Measurements from ENCODE around the gene UST. TPM values are rescaled to one million over a fixed set of nuclear protein-coding genes. Genes with fewer than 3 reads are reported as not detected.

UST gene
- total RNA-seq, 4 donors from 2014 or later = 2.9 to 12.0 (median 5.7) TPM

DNA sequence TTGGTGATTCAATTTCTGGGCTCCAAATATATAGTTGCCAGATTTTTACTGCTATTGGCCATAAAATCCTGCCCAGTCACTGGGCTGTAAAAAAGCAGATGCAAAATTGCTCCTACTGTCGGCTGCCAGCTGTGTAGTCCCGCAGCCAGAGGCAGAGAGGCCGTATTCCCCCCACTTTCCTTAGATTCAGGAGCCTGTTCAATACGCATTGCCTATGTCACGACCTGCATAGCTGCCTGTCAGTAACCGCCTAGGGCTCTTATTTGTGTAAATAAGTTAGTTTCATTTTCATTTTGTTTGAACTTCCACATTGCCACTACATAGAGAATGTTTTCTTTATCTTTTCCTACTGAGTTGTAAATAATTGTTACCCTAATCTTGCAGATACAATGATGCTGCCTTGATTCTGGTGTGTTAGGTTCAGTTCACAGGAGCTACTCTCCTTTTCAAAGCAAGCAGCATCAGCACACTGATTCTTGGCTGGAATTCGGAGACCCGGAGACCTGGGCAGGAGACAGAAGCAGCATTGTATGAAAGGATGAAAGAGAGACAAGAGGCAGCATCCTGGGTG is 46.0 kb upstream of the UST start:
- Histone ChIP-seq H3K36me3 (no peaks in the 10 kb centered on the region), H3K4me1 (peaks cover 0 to 21% (median 0%) of the 10 kb centered on the region in 3 donors), H3K4me3 (peak overlapping the region; percentile 4 to 55 (median 32)), H3K27me3 (no peaks in the 10 kb centered on the region), H3K27ac (peak overlapping the region in 2 of 4 donors; percentile 15 to 40), H3K9me3 (no peaks in the 10 kb centered on the region)
- no peak for DNase-seq
- no peak for TF ChIP-seq POLR2A (IDR thresholded peaks at IDR 0.05)
- 19 to 22% methylated on average over 8 of the region's 8 CpGs for WGBS, 2 donors
- intact Hi-C loops (cut with DNase I) = no loop called here

GRCh38 chr6:148701375-148701774 is 45.5 kb upstream of the UST start:
- 84% methylated on average over 3 of the region's 3 CpGs for WGBS, 2 donors
- H3K27ac ChIP-seq = no peak overlapping the region

GRCh38 chr6:148703900-148704299 is 42.9 kb upstream of the UST start:
- intact Hi-C loops (cut with DNase I) = no loop called here
- Histone ChIP-seq H3K4me1 (peaks cover 0 to 21% (median 0%) of the 10 kb centered on the region in 3 donors), H3K27ac (no peak overlapping the region), H3K9me3 (no peaks in the 10 kb centered on the region), H3K4me3 (no peak overlapping the region), H3K36me3 (no peaks in the 10 kb centered on the region), H3K27me3 (no peaks in the 10 kb centered on the region)
- no peak for TF ChIP-seq CTCF (IDR thresholded peaks at IDR 0.05)
- TF ChIP-seq POLR2A (IDR thresholded peaks at IDR 0.05) = no peak
- no peak for DNase-seq
- WGBS, 2 donors = 74 to 82% methylated on average over 2 of the region's 2 CpGs

More at GRCh38 chr6:148701375-148701774, 45.5 kb upstream of the UST start:
- intact Hi-C loops (cut with DNase I) = no loop called here
- no peaks in the 10 kb centered on the region for H3K27me3 ChIP-seq
- TF ChIP-seq POLR2A (IDR thresholded peaks at IDR 0.05) (no peak), CTCF (IDR thresholded peaks at IDR 0.05) (no peak)
- H3K4me3 ChIP-seq = peak overlapping the region in 2 of 4 donors; percentile 36 to 55
- H3K4me1 ChIP-seq = peaks cover 0 to 21% (median 0%) of the 10 kb centered on the region in 3 donors
- no peak for DNase-seq
- no peaks in the 10 kb centered on the region for H3K36me3 ChIP-seq
- H3K9me3 ChIP-seq = no peaks in the 10 kb centered on the region

GRCh38 chr6:148704400-148705246 is 42.2 kb upstream of the UST start:
- H3K27me3 ChIP-seq = no peaks in the 10 kb centered on the region
- TF ChIP-seq CTCF (IDR thresholded peaks at IDR 0.05) (no peak), POLR2A (IDR thresholded peaks at IDR 0.05) (no peak)
- no peak overlapping the region for H3K27ac ChIP-seq
- H3K9me3 ChIP-seq = no peaks in the 10 kb centered on the region
- DNase-seq = no peak
- peaks cover 0 to 17% (median 0%) of the 10 kb centered on the region in 3 donors for H3K4me1 ChIP-seq
- intact Hi-C loops (cut with DNase I) = no loop called here
- WGBS, 2 donors = 78 to 79% methylated on average over 7 of the region's 7 CpGs
- no peaks in the 10 kb centered on the region for H3K36me3 ChIP-seq
- no peak overlapping the region for H3K4me3 ChIP-seq

DNA sequence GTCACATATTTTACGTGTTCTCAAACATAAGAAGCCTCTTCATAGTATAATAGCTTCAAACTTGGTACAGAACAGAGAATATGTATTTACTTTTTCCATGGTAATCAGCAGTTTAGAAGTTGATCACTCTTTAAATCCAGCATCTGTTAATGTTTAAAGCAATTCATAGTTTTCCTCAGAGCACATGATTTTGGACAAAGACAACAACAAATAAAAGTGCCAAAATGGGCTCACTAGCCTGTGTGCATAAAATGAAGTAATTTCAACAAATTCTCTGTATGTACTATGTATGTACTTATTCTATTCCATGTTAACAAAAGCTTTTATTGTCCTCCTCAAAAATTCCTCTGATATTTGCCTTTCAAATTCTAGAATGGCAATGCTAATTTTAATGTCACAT is 38.1 kb upstream of the UST start:
- intact Hi-C loops (cut with DNase I) = no loop called here
- WGBS, 2 donors = 69 to 81% methylated on average over 1 of the region's 1 CpG
- H3K27ac ChIP-seq = no peak overlapping the region

More for the DNA sequence above, 38.1 kb upstream of the UST start:
- Histone ChIP-seq H3K9me3 (peaks cover 0 to 10% (median 3%) of the 10 kb centered on the region in 3 donors), H3K4me1 (no peaks in the 10 kb centered on the region), H3K27me3 (no peaks in the 10 kb centered on the region), H3K36me3 (no peaks in the 10 kb centered on the region), H3K4me3 (no peak overlapping the region)
- DNase-seq = no peak
- TF ChIP-seq CTCF (IDR thresholded peaks at IDR 0.05) (no peak), POLR2A (IDR thresholded peaks at IDR 0.05) (no peak)

Data from esophagus squamous epithelium (tissue), 5 donors.